Measurements from ENCODE around the gene WNT10A. TPM values are rescaled to one million over a fixed set of nuclear protein-coding genes. Genes with fewer than 3 reads are reported as not detected.

WNT10A gene
- total and polyA plus RNA-seq, 2 of the 8 experiments (the other 6 are each of a cell fraction or from before 2014, with no cell fraction given): 0.05 TPM; not detected in 1

DNA sequence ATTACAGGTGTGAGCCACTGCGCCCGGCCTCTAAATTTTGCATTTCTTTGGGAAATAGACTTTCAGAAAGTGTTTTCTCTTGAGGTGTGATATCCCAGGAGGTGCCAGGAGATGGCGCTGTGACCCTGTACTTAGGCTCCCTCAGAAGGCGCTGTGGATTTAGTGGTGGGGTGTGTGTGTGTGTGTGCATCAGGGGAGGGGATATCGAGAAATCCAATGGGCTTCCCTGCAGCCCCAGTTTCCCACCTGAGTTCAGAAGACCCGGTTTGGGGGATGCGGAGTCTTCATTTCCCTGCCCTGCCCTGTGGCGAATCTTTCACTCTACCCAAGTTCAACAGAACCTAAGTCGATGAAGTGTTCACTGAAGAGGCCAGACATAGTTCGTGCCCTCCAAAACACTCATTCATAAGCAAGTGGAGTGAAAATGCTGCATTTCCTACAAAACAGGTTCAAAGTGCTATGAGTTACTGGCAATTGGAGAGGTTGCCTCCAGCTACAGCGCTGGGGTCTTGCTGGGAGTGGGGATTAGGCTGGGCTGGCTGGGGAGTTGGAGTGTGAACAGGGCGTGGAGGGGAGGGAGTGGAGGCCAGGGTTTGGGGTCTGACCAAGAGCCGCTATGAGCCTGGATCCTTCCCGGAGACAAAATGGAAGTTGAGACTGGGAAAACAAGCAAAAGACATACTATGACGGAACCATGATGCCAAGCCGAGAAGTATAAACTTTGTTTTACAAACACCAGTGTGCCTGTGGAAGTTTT lies 27.6 kb upstream of the WNT10A start (continued):
- TF ChIP-seq MAFK (IDR thresholded peaks at IDR 0.05; ENCODE audit: low read depth, low read length) (no peak), RNF2 (IDR thresholded peaks at IDR 0.05; ENCODE audit: borderline replicate concordance, low read depth, low read length, missing control alignments, poor library complexity, severe bottlenecking) (peak; percentile 31), TAF7 (optimal IDR thresholded peaks at IDR 0.05; ENCODE audit: borderline replicate concordance, low read depth, low read length) (no peak), RFX5 (IDR thresholded peaks at IDR 0.05; ENCODE audit: borderline replicate concordance, low read depth, low read length) (no peak), TEAD4 (IDR thresholded peaks at IDR 0.05; ENCODE audit: low read depth, low read length) (no peak), SIRT6 (IDR thresholded peaks at IDR 0.05; ENCODE audit: low read length) (no peak), SIX5 (IDR thresholded peaks at IDR 0.05; ENCODE audit: low read depth, low read length) (no peak), ASH2L (IDR thresholded peaks at IDR 0.05; ENCODE audit: low read length) (no peak)
- TF ChIP-seq, protein P1, sequence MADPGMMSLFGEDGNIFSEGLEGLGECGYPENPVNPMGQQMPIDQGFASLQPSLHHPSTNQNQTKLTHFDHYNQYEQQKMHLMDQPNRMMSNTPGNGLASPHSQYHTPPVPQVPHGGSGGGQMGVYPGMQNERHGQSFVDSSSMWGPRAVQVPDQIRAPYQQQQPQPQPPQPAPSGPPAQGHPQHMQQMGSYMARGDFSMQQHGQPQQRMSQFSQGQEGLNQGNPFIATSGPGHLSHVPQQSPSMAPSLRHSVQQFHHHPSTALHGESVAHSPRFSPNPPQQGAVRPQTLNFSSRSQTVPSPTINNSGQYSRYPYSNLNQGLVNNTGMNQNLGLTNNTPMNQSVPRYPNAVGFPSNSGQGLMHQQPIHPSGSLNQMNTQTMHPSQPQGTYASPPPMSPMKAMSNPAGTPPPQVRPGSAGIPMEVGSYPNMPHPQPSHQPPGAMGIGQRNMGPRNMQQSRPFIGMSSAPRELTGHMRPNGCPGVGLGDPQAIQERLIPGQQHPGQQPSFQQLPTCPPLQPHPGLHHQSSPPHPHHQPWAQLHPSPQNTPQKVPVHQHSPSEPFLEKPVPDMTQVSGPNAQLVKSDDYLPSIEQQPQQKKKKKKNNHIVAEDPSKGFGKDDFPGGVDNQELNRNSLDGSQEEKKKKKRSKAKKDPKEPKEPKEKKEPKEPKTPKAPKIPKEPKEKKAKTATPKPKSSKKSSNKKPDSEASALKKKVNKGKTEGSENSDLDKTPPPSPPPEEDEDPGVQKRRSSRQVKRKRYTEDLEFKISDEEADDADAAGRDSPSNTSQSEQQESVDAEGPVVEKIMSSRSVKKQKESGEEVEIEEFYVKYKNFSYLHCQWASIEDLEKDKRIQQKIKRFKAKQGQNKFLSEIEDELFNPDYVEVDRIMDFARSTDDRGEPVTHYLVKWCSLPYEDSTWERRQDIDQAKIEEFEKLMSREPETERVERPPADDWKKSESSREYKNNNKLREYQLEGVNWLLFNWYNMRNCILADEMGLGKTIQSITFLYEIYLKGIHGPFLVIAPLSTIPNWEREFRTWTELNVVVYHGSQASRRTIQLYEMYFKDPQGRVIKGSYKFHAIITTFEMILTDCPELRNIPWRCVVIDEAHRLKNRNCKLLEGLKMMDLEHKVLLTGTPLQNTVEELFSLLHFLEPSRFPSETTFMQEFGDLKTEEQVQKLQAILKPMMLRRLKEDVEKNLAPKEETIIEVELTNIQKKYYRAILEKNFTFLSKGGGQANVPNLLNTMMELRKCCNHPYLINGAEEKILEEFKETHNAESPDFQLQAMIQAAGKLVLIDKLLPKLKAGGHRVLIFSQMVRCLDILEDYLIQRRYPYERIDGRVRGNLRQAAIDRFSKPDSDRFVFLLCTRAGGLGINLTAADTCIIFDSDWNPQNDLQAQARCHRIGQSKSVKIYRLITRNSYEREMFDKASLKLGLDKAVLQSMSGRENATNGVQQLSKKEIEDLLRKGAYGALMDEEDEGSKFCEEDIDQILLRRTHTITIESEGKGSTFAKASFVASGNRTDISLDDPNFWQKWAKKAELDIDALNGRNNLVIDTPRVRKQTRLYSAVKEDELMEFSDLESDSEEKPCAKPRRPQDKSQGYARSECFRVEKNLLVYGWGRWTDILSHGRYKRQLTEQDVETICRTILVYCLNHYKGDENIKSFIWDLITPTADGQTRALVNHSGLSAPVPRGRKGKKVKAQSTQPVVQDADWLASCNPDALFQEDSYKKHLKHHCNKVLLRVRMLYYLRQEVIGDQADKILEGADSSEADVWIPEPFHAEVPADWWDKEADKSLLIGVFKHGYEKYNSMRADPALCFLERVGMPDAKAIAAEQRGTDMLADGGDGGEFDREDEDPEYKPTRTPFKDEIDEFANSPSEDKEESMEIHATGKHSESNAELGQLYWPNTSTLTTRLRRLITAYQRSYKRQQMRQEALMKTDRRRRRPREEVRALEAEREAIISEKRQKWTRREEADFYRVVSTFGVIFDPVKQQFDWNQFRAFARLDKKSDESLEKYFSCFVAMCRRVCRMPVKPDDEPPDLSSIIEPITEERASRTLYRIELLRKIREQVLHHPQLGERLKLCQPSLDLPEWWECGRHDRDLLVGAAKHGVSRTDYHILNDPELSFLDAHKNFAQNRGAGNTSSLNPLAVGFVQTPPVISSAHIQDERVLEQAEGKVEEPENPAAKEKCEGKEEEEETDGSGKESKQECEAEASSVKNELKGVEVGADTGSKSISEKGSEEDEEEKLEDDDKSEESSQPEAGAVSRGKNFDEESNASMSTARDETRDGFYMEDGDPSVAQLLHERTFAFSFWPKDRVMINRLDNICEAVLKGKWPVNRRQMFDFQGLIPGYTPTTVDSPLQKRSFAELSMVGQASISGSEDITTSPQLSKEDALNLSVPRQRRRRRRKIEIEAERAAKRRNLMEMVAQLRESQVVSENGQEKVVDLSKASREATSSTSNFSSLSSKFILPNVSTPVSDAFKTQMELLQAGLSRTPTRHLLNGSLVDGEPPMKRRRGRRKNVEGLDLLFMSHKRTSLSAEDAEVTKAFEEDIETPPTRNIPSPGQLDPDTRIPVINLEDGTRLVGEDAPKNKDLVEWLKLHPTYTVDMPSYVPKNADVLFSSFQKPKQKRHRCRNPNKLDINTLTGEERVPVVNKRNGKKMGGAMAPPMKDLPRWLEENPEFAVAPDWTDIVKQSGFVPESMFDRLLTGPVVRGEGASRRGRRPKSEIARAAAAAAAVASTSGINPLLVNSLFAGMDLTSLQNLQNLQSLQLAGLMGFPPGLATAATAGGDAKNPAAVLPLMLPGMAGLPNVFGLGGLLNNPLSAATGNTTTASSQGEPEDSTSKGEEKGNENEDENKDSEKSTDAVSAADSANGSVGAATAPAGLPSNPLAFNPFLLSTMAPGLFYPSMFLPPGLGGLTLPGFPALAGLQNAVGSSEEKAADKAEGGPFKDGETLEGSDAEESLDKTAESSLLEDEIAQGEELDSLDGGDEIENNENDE (IDR thresholded peaks at IDR 0.05; ENCODE audit: insufficient replicate concordance, low read length): no peak

All from H1 (cell line).